ENCODE measurements around the gene SLC22A12.

Gene SLC22A12

DNA sequence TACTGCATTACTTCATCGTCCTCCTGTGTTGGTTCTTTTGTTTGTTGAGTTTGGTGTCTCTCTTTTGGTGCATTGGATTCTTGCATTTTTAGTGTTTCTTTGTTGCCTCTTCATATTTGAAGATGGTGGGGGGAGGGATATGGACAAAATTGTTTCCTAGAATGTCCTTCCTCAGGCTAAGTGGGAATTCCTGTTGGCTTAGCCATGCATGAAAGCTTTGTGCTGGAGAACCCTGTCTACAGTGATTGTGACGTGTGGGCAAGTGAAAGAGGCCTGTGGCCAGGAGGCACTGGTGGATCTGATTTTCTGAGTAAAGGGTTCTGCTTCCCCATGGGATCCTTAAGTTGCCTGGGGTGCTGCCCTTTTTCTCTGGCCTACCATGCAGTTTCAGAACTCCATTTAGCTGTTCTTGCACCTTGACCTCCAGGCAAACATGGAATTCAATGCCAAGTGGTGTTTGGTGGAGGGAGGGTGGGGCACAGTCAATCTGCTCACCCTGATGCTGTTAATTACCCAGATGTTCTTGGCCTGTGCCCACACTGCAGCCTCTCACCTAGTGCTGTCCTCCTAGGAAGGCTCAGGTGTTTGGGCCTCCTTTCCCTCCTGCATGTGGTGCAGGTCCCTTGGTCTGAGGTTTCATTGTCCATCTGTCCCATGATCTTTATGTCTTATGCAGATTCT, 46.3 kb upstream of the SLC22A12 start:
- TF ChIP-seq TEAD4 (IDR thresholded peaks at IDR 0.05) (no peak), TAF1 (IDR thresholded peaks at IDR 0.05; ENCODE audit: low read depth) (no peak), CREB1 (IDR thresholded peaks at IDR 0.05; ENCODE audit: low read depth) (no peak), NFIC (IDR thresholded peaks at IDR 0.05) (no peak), EGR1 (IDR thresholded peaks at IDR 0.05) (no peak), FOXM1 (IDR thresholded peaks at IDR 0.05; ENCODE audit: borderline replicate concordance, low read depth) (no peak), RAD21 (IDR thresholded peaks at IDR 0.05; ENCODE audit: low read depth) (no peak)
- TF ChIP-seq, protein P1, sequence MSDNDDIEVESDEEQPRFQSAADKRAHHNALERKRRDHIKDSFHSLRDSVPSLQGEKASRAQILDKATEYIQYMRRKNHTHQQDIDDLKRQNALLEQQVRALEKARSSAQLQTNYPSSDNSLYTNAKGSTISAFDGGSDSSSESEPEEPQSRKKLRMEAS (IDR thresholded peaks at IDR 0.05), result no peak

DNA sequence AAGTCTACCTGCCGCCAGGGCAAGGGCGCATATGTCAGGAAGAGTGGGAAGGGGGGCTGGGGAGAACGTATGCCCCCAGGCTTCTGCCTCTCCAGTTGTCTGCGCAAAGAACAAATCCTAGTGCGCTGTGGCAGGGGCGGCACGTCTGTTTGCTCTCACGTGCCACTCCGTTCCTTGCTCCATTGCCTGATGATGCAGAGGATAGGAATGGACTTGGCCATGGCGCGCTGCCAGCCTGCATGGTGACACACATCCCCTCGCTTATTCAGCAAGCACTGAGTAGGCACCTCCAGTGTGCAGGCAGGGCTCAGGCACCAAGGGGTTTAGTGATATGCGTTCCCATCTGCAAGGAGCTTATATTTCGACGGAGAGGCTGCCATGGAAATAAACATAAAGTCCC, 45.4 kb upstream of the SLC22A12 start:
- TF ChIP-seq, protein P2, sequence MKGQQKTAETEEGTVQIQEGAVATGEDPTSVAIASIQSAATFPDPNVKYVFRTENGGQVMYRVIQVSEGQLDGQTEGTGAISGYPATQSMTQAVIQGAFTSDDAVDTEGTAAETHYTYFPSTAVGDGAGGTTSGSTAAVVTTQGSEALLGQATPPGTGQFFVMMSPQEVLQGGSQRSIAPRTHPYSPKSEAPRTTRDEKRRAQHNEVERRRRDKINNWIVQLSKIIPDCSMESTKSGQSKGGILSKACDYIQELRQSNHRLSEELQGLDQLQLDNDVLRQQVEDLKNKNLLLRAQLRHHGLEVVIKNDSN (IDR thresholded peaks at IDR 0.05), result peak; percentile 72
- TF ChIP-seq, protein P1 (IDR thresholded peaks at IDR 0.05), result peak; percentile 73
- TF ChIP-seq TEAD4 (IDR thresholded peaks at IDR 0.05) (peak; percentile 62), FOXM1 (IDR thresholded peaks at IDR 0.05; ENCODE audit: borderline replicate concordance, low read depth) (no peak), NFIC (IDR thresholded peaks at IDR 0.05) (peak; percentile 82), TAF1 (IDR thresholded peaks at IDR 0.05; ENCODE audit: low read depth) (no peak), YY1 (IDR thresholded peaks at IDR 0.05; ENCODE audit: low read depth) (no peak), EP300 (IDR thresholded peaks at IDR 0.05; ENCODE audit: borderline replicate concordance) (no peak)

DNA sequence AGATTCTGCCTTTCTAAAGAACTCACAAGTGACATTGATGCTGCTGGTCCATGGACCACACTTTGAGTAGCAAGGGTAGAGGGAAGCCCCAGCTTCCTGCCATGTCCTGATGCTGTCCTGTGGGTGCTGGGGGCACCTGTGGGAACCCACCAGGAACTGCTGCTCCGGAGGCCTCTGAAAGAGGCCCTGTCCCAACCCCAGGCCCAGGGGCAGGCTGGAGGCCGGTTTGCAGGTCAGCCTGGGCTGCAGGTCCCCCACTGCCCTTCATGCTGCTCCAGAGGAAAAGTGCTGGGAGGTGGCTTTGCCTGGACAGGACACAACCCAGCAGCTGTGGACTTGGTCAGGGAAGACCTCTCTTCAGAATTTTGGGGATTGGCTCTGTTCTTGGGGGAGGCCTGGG, 44.8 kb upstream of the SLC22A12 start:
- TF ChIP-seq TAF1 (IDR thresholded peaks at IDR 0.05; ENCODE audit: low read depth), result no peak
- TF ChIP-seq, protein P1 (IDR thresholded peaks at IDR 0.05), result no peak
- no peak for TF ChIP-seq EP300 (IDR thresholded peaks at IDR 0.05; ENCODE audit: borderline replicate concordance)
- no peak for TF ChIP-seq FOXM1 (IDR thresholded peaks at IDR 0.05; ENCODE audit: borderline replicate concordance, low read depth)

DNA sequence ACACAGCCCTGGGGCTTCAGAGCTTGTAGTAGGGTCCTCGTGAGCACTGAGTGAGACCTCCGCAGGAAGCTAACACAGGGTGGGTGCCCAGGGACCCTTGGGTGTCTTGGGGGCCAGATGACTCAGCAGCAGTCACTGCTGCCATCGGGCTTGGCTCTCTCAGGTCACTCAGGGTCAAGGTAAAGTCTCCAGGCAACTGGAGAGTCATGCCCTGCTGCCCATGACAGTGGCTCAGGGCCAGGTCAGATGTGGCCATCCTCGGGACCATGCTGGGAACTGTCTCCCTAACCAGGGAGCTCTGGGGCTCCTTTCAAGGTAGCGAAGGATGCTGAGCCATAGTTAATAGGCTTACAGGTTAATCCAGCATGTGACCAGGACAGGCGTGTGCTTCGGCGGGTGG, 44.4 kb upstream of the SLC22A12 start:
- no peak for TF ChIP-seq TEAD4 (IDR thresholded peaks at IDR 0.05)
- 0 out of 2 replicates have a peak, but pooled peaks have one; percentile 15 for TF ChIP-seq NFIC (IDR thresholded peaks at IDR 0.05)

DNA sequence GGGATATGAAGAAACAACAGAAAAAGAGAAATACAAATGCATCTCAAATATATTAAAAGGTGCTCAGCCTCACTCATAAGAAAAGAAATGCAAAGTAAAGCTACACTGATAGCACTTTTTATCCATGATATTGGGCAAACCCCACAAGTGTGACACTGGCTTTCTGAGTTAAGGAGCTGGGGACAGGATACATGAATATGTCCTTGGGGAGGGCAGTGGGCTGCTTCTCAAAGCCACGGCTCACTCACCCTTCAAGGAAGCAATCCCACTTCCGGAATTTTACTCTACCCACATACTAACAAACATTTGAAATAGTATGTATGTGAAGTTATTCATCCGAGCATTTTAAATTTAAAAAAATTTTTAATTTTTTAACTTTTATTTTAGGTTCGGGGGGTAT, 41.1 kb upstream of the SLC22A12 start:
- TF ChIP-seq, protein P2 (IDR thresholded peaks at IDR 0.05), result no peak
- TF ChIP-seq TEAD4 (IDR thresholded peaks at IDR 0.05), result no peak

DNA sequence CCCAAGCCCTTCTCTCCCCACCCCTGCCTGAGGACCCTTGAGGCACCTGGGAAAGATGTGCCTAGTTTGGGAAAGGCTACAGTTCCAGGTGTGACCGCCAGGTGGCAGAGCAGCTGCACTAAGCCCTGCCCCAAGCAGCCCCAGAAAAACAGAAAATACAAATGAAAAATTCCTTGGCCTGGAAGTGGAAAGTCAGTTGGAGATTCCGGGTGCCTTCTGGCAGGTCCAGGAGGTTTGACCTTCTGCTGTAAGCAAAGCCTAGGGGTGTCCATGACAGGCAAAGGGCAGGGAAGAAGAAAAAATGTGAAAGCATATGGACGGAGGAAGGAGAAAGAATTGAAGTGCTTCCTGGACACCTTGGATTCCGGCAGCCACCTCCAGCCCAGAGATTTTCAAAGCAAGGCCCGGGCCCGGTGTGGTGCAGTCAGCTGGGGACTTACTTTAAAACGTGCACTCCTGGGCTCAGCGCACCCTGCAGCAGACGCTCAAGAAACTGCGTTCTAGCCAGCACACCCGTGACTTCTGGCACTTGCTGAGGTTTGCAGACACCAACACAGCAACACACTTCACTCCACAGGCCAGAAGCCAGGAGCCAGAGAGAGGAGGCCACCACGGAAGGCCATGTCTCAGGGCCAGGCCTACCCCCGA, 37.3 kb upstream of the SLC22A12 start:
- TF ChIP-seq CREB1 (IDR thresholded peaks at IDR 0.05; ENCODE audit: low read depth) (no peak), RAD21 (IDR thresholded peaks at IDR 0.05; ENCODE audit: low read depth) (peak; percentile 89), TCF12 (IDR thresholded peaks at IDR 0.05; ENCODE audit: low read depth) (no peak), CEBPB (IDR thresholded peaks at IDR 0.05) (no peak), ZBTB7A (IDR thresholded peaks at IDR 0.05; ENCODE audit: low read depth) (no peak)
- TF ChIP-seq, protein P3, sequence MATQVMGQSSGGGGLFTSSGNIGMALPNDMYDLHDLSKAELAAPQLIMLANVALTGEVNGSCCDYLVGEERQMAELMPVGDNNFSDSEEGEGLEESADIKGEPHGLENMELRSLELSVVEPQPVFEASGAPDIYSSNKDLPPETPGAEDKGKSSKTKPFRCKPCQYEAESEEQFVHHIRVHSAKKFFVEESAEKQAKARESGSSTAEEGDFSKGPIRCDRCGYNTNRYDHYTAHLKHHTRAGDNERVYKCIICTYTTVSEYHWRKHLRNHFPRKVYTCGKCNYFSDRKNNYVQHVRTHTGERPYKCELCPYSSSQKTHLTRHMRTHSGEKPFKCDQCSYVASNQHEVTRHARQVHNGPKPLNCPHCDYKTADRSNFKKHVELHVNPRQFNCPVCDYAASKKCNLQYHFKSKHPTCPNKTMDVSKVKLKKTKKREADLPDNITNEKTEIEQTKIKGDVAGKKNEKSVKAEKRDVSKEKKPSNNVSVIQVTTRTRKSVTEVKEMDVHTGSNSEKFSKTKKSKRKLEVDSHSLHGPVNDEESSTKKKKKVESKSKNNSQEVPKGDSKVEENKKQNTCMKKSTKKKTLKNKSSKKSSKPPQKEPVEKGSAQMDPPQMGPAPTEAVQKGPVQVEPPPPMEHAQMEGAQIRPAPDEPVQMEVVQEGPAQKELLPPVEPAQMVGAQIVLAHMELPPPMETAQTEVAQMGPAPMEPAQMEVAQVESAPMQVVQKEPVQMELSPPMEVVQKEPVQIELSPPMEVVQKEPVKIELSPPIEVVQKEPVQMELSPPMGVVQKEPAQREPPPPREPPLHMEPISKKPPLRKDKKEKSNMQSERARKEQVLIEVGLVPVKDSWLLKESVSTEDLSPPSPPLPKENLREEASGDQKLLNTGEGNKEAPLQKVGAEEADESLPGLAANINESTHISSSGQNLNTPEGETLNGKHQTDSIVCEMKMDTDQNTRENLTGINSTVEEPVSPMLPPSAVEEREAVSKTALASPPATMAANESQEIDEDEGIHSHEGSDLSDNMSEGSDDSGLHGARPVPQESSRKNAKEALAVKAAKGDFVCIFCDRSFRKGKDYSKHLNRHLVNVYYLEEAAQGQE (IDR thresholded peaks at IDR 0.05; ENCODE audit: low read depth), result no peak
- TF ChIP-seq, protein P1 (IDR thresholded peaks at IDR 0.05), result no peak

DNA sequence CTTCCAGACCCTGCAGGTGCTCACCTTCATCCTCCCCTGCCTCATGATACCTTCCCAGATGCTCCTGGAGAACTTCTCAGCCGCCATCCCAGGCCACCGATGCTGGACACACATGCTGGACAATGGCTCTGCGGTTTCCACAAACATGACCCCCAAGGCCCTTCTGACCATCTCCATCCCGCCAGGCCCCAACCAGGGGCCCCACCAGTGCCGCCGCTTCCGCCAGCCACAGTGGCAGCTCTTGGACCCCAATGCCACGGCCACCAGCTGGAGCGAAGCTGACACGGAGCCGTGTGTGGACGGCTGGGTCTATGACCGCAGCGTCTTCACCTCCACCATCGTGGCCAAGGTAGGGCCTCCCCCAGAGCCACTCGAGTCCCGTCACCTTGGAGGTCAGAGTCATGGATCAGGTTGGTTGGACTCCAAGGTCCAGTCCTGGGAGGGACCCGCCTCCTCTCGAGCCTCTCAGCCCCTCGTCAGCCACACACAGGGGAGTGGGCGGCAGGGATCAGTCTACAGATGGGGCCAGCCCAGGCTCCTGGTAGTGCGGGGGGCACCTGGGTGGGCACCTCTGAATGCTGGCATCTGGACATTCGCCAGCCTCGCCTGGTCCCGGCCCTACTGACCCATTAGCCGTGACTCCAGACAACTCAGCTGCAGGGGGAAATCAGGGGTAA, 34.8 kb upstream of the SLC22A12 start:
- TF ChIP-seq NFIC (IDR thresholded peaks at IDR 0.05) (no peak), ZBTB7A (IDR thresholded peaks at IDR 0.05; ENCODE audit: low read depth) (no peak), CEBPB (IDR thresholded peaks at IDR 0.05) (no peak), FOXM1 (IDR thresholded peaks at IDR 0.05; ENCODE audit: borderline replicate concordance, low read depth) (no peak), EP300 (IDR thresholded peaks at IDR 0.05; ENCODE audit: borderline replicate concordance) (no peak), TAF1 (IDR thresholded peaks at IDR 0.05; ENCODE audit: low read depth) (no peak), TCF12 (IDR thresholded peaks at IDR 0.05; ENCODE audit: low read depth) (no peak), TEAD4 (IDR thresholded peaks at IDR 0.05) (no peak)
- TF ChIP-seq, protein P2 (IDR thresholded peaks at IDR 0.05), result no peak
- TF ChIP-seq, protein P1 (IDR thresholded peaks at IDR 0.05), result no peak
